NOMO-1 treated with DMSO at 0.1 percent for 48 hours (cell line): ENCODE measurements around the gene H6PD.

Experiments used
- DNase-seq: peaks from one replicate; lab custom pipeline; 2025; ENCODE audit not compliant: unreplicated experiment; lab: John Stamatoyannopoulos, UW

H6PD gene

DNA sequence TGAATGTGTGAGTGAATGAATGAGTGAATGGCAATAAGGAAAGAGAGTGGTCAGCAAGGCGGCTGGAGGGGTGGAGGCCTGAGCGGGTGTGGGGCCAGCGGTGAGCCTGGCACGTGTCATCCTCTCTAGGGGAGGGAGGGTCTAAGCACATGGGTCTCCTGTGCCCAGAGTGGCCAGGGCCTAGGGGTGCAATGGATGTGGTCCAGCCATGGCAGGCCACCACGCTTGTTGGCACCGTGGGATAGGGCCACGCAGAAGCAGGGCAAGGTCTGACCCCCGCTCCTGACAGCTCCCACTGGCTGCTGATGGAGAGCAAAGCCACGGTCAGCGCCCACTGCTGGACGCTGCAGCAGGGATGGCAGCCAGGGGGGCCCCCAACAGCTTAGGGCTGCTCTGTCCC lies 38.6 kb downstream of the H6PD start:
- DNase-seq: no peak

DNA sequence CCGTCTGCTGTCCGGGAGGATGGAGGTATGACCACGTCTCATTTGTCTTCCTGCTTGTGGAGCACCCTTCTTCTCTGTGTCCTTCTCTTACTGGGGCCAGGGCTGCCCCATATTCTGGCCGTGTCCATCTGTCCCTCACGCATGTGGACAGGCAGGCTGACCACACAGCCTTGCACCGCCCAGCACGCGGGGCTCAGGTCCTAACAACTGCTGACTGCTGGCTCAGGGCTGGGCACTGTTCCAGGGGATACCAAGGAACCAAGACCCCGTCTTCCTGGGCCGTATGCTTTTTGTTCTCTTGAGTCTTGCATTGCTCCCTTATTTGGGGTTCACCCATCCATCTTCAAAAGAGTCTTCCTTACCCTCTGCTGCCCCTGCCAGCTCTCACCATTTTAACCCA lies 40.6 kb downstream of the H6PD start:
- no peak for DNase-seq

DNA sequence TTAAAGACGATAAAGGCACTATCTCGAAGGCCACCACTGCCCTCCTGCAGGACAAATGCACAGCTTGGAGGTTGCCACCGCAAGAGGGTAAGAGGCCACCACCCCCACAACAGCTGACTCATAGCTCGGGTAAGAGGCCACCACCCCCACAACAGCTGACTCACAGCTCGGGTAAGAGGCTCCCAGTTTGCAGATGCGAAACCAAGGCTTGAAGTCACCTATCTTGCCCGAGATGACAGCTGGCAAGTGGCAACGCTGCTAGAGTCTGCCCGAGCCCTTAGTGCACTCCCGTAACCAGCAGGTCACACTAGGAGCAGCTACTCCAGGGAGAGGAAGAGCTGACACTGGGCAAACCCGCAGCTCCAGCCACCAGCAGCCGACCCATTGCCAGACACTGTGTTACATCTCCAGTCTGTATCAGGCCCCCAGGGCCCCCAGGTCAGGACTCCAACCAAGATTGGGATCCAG lies 41.0 kb downstream of the H6PD start:
- DNase-seq: peak; percentile 94

DNA sequence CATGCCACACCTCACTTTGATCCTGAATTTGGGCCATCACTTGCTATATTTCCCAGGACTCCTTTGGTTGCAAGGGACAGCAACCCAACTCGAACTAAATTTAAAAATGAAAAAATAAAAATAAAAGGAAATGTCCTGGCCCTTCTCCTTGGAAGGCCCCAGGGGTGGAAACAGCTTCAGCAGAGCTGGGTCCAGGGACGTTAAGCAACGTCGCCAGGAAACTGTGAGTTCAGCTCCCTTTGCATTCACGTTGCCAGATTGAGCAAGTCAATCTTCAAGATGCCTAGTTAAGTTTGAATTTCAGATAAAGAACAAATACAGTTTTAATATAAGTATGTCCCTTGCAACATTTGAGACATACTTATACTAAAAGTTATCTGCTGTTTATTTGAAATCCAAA lies 43.5 kb downstream of the H6PD start:
- no peak for DNase-seq

DNA sequence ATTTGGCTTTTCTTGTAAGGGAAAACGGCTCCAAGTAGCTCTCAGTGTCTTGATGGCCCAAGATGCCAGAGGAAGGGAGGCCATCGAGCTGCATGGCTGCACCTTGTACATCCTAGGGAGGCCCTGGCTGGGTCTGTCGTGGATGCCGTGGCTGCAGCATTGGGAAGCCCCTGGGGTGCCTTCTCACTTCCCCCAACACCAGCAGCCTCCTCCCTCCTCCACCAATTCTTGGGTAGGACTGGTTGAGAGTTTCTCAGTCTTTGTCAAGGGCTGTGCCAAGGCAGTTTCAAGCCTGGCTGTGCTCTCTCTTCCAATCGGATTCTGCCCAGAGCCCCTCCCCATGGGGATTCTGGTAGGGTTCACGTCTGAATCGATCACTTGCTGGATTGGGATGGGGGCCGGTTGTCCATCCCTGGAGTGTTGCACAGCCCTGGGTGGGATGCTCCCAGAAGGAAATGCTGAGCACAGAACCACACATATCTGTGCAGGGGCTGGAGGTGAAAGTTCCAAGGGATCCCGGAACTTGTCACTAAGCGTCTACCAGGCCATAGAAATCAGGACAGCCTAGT lies 44.1 kb downstream of the H6PD start:
- DNase-seq: no peak

DNA sequence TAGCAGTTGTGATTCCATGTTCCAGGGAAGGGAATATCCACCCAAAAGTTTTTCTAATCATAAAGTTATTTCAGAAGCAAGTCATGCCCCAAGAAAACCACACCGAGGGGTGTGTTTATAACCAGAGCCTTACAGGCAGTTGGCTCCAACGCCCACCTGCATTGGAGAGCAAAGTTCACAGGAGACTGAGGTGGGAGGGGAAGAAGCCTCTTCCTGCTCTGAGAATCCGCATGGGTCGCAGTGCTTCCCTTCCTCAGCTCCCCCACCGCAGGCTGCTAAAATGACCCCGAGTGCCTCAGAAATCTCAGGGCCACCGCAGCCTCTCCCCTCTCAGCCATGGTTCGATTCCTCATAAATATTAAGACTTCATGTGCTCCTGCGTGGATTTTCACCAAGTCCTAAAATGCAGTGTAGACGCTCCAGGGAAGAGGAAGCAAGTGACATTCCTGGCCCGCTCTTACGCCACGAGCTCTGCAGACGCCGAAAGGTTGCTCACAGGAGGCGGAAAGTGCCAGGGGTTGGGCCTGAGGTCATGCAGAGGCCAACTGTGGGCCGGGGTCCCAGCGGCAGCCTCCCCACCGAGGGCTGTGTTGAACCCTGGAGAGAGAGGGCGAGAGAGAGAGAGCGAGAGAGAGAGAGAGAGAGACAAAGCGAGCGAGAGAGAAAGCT lies 44.7 kb downstream of the H6PD start:
- no peak for DNase-seq

DNA sequence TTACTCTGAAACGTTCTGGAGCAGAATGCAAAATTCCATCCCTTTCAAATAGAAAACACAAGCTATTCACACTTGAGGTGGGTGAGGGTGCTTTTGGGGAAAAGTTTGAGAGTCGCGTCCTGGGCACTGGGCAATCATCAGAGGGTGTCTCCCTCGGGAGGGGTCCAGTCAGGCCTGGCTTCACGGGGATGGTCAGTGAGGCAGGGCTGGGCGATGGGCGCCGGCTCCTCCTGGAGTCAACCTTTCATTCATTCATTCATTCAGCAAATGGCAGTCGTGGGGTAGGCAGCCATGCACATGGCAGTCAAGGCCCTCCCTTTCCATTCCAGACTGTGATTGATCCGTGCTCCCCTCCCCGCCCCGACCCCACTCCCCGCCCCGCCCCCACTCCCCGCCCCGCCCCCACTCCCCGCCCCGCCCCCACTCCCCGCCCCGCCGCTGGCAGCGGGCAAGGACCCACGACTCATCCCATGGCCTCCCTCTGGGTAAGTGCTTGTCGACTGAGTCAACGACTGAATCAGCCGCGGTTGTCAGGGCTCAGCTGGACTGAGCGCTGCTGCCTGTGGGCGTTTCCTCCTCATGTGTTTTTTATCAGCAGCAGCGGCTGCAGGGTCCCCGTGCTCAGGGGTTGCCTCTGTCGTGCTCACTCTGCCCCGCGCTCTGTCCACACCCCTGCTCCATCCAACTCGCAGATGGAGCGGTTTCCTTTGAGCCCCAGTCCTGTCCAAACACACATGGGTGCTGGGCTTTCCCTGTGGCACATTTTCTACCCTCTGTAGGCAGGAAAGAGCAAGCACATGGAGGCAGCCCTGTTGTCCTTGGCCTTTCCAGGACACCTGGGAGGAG lies 45.7 kb downstream of the H6PD start:
- no peak for DNase-seq

DNA sequence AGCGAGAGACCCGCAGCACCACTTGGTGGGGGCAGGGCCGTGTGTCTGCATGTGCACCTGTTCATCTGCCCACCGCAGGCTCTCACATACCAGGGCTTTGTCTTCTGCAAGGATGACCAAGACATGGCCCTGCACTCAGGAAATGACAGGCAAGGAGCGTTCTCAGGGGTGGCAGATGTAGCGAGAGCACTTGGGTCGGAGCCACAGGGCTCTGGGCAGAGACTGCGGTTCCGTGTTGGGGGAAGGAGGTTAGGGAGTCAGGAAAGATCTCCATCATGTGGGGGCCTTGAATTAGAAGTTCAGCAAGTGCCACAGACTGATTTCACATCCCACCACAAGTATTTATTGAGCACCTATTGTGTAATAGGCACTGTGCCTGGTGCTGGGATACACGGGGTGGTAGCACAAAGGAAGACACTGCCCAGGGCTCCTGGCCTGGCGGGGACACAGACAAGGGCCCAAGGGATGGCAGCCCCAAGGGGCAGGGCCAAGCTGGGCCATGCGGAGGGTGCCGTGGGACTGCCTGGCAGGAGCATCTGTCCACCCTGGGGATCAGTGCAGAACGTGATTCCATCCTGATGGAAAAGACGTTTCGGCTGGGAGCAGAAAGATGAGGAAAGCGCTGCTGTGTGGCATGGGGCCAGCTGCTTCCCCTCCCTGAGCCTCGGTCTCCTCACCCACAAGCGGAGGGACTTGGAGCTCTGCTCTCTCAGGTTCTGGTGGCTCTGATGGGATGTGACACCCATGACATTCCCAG lies 46.7 kb downstream of the H6PD start:
- DNase-seq: no peak

DNA sequence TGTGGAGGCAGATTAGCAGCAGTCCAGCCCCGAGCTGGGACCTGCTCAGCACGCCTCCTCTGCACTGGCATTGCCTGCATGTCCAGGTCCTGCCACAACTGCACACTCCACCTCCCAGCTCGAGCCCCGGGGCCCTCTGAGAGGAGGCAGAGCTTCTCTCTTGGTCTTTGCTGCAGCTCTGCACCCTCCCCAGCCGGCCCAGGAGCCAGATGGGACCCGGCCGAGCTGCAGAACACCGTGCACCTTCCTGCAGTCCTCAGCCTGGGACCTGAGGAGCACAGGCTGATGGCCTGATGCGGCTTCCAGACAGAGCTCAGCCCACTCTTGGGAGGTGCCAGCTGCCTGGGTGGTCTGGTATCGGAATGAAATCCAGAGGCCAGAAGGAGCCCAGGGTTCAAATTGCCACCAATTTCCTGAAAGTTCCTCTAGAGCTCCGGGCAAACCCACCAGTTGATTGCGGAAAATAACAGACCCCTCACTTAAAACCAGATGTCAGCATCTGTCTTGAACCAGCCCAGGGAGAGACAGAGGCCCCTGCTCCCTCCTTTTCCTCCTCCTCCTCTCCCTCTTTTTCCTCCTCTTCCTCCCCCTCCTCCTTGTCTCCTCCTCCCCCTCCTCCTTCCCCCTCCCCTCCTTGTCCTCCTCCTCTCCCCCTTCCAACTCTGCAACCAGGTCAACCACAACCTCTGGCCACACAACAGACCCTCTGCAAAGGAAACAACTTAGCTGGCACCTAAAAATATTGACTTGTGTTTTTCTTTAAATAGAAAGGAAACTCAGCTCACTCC lies 47.5 kb downstream of the H6PD start:
- DNase-seq: no peak

DNA sequence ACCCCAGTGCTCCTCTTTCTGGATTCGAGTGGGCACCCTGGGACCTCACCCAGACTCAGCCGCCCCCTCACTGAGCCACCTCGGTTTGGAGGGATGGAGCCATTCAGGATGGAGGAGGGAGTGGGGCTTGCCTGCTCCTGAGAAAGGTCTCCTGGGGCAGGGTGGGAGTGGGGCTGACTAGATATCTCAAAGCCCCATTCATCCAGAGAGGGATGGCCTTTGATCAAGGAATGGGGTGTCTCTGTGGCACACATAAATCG lies 48.1 kb downstream of the H6PD start:
- no peak for DNase-seq

DNA sequence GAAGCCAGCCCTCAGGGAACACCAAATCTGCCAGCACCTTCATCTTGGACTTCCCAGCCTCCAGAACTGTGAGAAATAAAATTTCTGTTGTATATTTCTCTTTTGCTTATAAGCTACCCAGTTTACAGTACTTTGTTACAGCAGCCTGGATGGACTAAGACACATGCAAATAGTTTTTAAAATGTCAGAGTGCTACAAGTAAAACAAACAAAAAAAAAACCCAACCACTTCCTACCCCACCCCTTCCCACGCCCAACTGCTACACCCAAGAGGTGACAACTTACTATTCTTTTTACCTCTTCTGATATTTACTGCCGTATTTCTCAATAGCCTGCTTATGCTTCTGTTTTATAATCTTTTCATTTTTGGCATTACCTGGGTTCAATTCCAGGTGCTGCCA lies 49.5 kb downstream of the H6PD start:
- no peak for DNase-seq

DNA sequence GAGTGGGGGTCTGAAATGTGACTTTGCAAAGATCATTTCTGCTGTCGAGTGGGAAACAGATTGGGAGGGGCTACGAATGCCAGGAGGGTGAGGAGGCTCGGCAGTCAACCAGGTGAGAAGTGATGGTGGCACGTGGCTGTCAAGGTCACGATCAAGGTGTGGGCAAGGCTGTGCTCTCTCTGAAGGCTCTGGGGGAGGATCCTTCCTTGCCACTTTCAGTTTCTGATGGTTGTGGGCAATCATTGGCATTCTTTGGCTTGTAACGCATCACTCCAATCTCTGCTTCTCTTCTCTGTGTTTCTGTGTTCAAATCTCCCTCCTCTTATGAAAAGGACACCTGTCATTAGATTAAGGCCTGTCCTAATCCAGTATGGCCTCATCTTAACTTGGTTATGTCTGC lies 52.0 kb downstream of the H6PD start:
- DNase-seq: no peak

DNA sequence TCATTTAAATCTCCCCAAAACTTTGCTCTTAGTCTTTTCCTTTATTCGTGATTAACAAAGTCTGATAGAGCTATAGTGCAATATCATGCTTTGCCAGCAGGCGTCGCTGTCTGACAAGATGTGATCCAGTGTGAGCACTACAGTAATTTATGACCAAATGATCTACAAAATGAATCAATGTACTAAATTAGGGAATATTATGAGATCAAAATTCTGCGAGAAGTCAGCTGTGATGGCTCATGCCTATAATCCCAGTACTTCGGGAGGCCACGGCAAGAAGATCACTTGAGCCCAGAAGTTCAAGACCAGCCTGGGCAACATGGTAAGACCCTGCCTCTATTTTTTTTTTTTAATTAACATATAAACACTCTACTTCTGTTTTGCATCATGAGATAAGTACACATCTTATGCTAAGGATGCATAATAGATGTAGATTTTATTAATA lies 54.5 kb downstream of the H6PD start:
- DNase-seq: peak; percentile 52

DNA sequence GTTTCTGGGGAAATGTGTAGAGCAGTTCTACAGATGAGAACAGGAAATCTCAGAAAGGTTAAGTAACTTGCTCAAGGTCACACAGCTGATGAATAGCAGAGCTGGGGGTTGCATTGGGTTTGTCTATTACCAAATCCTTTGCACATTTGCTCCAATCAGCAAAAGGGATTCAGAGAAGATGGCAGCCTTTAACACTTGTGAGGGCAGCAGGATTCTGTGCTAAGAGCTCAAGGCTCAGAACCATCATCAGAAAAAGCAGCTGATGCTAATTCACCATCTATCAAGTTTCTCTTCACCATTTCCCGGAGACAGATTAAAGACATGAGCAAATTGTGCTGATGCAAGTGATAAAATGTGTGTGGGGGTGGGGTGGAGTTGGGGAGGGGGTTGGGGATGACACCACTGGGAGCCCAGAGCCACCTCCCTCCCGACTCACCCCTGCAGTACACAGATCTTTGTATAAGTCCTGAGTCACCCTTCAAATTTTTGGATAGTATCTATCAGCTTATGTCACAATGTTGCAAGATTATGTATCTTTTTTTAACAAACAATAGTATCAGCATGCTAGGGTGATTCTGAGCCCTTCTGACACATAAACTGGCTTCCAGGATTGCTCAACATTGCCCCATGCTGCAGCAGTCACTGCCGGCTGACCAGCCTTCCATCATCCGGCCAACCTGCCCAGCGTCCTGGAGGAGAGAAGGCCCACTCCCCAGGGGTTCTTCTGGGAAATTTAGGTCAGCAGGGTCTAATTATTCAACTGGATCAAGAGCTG lies 55.3 kb downstream of the H6PD start:
- peak; percentile 89 for DNase-seq

DNA sequence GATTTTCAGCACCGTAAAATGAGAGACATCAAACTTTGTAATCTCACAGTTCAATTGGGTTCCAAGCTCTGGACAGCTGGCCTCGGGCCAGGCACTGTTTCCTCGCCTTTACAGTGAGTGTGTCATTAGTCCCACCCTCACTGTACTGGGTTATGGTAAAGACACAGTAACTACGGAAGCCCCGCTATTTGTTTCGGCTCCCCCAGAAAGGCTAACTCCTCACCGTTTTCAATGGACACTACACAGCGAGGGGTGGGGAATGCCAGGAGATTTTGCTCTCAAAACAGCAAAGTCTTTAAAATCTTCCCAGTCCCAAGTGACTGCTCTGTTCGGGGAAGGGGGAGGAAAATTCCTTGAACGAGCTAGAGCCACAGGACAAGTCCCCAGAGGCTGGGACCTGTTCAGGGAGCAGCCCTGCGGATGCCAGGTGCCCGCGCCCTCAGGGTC lies 57.4 kb downstream of the H6PD start:
- no peak for DNase-seq

DNA sequence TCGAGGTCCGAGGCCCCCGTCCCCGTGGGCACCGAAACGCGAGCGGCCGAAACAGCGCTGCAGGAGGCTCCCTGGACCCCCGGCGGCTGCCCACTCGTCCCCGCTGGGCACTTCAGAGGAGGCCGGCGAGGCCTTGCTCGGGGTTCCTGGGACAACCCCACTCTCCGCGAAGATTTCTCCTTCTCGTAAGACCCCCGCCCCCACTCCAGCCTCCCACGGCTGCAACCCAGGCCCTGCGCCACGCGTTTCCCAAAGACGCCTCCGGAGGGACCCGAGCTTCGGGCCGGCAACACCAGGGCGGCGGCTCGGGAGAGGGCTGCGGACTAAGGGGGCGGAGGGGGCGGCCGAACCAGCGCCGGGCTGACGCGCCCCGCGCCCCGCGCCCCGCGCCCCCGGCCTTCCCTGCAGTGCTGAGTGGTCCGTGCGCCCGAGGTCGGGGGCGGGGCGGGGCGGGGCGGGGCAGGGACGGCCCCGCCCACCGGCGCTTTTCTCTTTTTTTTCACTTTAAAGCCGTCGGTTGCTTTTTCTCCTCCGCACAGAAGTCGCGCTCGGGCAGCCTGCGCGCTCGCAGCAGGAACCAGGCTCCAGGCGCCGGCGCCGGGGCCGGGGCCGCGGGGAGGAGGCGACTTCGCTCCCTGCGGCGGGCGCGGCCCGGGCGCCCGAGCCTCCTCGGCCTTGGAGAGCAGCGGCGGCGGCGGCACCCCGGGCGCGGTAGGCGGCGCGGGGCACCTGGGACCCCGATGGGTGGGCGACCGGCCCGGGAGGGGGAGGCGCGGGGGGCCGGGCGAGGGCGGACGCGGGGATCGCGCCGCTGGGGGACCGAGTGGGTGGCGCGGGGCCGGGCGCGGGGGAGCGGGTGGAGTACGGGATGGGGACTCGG lies 58.0 kb downstream of the H6PD start, which contains the start of gene SPSB1:
SPSB1 (plus strand) TSS at position 534 of the 880 bp plus-strand sequence. CDS start 62,998 bp downstream, outside the sequence.
- peak; percentile 62 for DNase-seq

DNA sequence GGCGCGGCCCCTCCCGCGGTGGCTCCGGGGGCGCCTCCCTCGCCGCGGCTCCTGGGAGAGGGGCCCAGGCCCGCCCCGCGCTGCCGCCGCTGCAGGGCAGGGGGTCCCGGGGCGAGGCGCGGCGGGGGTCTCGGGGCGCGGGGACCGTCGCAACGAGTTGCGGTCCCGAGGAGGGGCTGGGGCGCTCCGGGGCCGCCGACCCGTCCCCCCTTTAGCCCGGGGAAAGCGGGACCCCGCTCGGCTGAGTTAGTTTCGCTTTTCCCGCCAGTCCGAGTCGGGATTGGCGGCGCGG lies 58.6 kb downstream of the H6PD start:
- DNase-seq: no peak

DNA sequence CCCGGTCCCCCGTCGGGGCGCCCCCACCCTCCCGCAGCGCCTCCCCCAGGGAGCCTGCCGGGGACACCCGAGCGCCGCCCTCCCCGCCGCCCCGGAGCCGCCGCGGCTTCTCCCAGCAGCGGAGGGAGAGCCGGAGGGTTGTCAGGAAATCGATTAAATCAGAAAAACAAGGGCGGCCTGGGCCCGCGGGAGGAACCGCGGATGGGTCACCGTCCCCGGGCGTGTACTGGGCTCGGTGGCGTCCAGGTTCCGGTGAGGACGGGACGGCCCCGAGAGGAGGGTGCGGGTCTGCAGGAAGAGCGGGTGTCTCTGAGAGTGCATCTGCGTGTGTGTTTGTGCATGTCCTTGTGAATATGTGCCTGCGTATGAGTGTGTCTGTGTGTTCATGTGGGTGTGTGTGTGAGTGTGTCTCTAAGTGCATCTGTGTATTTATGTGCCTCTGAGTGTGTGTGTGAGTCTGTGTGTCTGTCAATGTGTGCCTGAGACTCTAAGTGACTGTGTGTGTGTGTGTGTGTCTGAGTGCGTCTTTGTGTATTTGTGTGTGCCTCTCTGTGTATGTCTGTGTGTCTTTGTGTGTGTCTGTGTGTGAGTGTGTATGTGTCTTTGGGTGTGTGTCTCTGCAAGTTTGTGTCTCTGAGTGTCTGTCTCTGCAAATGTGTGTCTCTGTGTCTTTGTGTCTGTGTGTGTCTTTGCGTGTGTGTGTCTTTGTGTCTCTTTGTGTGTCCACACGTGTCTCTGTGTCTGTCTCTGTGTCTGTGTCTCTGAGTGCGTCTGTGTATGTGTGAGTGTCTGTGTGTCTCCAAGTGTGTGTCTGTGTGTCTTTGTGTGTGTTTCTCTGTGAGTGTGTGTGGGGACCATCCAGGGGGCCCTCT lies 59.2 kb downstream of the H6PD start:
- DNase-seq: peak; percentile 44
